Stimulated activated CD4-positive, alpha-beta T cell treated with anti-CD3 and anti-CD28 coated beads, Interleukin-4, amount 100 ng/mL, for 24 hours (primary cell): Measurements from ENCODE around the gene ZNF814.
"Not testable (repeated sequence)": the region's sequence is repeated elsewhere in the genome, so short reads cannot be mapped to it uniquely, and the experiment has no call there.

ENCODE experiments used
- DNase-seq: peaks from one replicate; pipeline ENCODE4 v3.0.0-alpha.2; 2020

ZNF814 gene

GRCh38 chr19:57854117-57854516 lies 34.7 kb downstream of the ZNF814 start:
- DNase-seq, result not testable (repeated sequence)

GRCh38 chr19:57851812-57852603 lies 36.8 kb downstream of the ZNF814 start:
- not testable (repeated sequence) for DNase-seq

GRCh38 chr19:57850553-57851017 lies 38.3 kb downstream of the ZNF814 start:
- DNase-seq, result no peak

GRCh38 chr19:57849666-57850473 lies 39.0 kb downstream of the ZNF814 start, which contains the start of gene ZNF587:
ZNF587 (plus strand) TSS chr19:57849859; CDS start chr19:57850039, 180 bp downstream.
- peak; percentile 83 for DNase-seq

GRCh38 chr19:57849162-57849665 lies 39.6 kb downstream of the ZNF814 start:
- DNase-seq, result not testable (repeated sequence)

- DNase-seq, result not testable (repeated sequence)
Observed at GRCh38 chr19:57847164-57847563, 41.7 kb downstream of the ZNF814 start.

- no peak for DNase-seq
Observed at GRCh38 chr19:57841122-57841763, 47.6 kb downstream of the ZNF814 start.

- DNase-seq, result not testable (repeated sequence)
Observed at GRCh38 chr19:57838622-57839191, 50.1 kb downstream of the ZNF814 start.

- DNase-seq, result not testable (repeated sequence)
Observed at GRCh38 chr19:57836991-57837390, 51.8 kb downstream of the ZNF814 start.

- peak; percentile 45 for DNase-seq
Observed at GRCh38 chr19:57830071-57830602, 58.7 kb downstream of the ZNF814 start, which contains the start of gene ZNF587B. ZNF587B (plus strand) TSS chr19:57830299; CDS start chr19:57830529, 230 bp downstream.

GRCh38 chr19:57829316-57829715 lies 59.5 kb downstream of the ZNF814 start:
- DNase-seq, result no peak

GRCh38 chr19:57825511-57825910 lies 63.3 kb downstream of the ZNF814 start:
- no peak for DNase-seq

- not testable (repeated sequence) for DNase-seq
Observed at GRCh38 chr19:57823608-57824007, 65.2 kb downstream of the ZNF814 start.

GRCh38 chr19:57823155-57823554 lies 65.7 kb downstream of the ZNF814 start:
- DNase-seq, result not testable (repeated sequence)

- not testable (repeated sequence) for DNase-seq
Observed at GRCh38 chr19:57821501-57821900, 67.3 kb downstream of the ZNF814 start.

GRCh38 chr19:57821095-57821494 lies 67.7 kb downstream of the ZNF814 start:
- DNase-seq, result not testable (repeated sequence)

- DNase-seq, result no peak
Observed at GRCh38 chr19:57820599-57820998, 68.2 kb downstream of the ZNF814 start.

GRCh38 chr19:57819475-57820148 lies 69.2 kb downstream of the ZNF814 start:
- peak; percentile 86 for DNase-seq

- DNase-seq, result no peak
Observed at GRCh38 chr19:57818378-57818777, 70.5 kb downstream of the ZNF814 start.

- DNase-seq, result no peak
Observed at GRCh38 chr19:57817976-57818375, 70.9 kb downstream of the ZNF814 start.

GRCh38 chr19:57816652-57817051 lies 72.2 kb downstream of the ZNF814 start:
- no peak for DNase-seq
